ENCODE measurements around the gene ARHGEF16. TPM values are rescaled to one million over a fixed set of nuclear protein-coding genes. Genes with fewer than 3 reads are reported as not detected.

The ARHGEF16 gene
- total RNA-seq, 4 donors from 2014 or later, result 5.9 to 13.6 (median 8.4) TPM

DNA sequence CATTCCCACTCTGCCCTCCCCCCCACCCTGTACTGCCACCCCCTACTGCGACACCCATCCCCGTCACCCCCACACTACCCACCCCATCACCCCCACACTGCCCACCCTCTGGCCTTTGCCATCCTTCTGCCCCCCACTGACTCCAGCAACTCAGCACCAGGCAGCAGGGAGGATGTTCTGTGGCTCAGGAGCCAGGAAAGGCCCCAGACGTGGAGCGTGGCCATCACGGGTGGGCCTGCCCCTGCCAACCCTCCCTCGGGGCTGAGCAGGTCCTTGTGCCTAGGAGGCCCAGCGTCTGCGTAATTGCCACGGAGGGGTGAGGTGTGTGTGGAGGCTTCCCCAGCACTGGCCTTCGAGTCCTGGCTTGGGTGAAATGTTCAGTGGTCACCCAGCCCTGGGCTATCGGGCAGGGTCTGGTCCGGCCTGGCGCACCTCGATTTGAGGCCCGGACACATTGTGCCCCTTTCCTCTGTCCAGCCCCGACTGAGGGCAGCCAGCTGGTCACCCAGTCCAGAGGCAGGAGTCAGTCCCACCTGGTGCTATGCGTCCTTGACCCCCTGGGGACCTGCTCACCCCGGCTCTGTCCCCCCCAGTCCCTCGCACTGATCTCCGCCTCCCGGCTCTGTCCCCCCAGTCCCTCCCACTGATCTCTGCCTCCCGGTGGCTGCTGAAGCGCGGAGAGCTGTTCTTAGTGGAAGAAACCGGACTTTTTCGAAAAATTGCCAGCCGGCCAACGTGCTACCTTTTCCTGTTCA is 23.0 kb downstream of the ARHGEF16 start:
- no peak overlapping the region for H3K27ac ChIP-seq

DNA sequence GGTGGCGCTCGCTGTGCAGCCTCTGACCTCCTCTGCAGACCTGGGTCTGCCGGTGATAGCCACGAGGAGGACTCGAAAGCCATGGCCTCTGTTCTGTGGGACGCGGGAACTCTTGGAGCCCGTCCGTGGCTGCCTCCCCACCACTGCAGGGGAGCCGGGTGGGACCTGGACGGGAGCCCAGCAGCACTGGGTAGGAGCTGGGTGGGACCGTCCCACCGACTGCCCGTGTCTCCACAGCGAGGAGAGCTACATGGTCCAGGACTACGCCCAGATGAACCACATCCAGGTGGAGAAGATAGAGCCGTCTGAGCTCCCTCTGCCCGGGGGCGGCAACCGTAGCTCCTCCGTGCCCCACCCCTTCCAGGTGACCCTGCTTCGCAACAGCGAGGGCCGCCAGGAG is 23.7 kb downstream of the ARHGEF16 start:
- Histone ChIP-seq H3K27me3 (peaks cover 1% of the 10 kb centered on the region), H3K4me1 (peaks cover 29% of the 10 kb centered on the region), H3K27ac (no peak overlapping the region), H3K9me3 (no peaks in the 10 kb centered on the region), H3K4me3 (no peak overlapping the region), H3K36me3 (no peaks in the 10 kb centered on the region)
- no peak for DNase-seq (ENCODE audit: low spot score in 2 of 2)
- 40% methylated on average over 3 of the region's 24 CpGs for WGBS
- TF ChIP-seq EP300 (IDR thresholded peaks at IDR 0.05) (no peak), POLR2AphosphoS5 (IDR thresholded peaks at IDR 0.05) (no peak)
- TF ChIP-seq, protein P1, sequence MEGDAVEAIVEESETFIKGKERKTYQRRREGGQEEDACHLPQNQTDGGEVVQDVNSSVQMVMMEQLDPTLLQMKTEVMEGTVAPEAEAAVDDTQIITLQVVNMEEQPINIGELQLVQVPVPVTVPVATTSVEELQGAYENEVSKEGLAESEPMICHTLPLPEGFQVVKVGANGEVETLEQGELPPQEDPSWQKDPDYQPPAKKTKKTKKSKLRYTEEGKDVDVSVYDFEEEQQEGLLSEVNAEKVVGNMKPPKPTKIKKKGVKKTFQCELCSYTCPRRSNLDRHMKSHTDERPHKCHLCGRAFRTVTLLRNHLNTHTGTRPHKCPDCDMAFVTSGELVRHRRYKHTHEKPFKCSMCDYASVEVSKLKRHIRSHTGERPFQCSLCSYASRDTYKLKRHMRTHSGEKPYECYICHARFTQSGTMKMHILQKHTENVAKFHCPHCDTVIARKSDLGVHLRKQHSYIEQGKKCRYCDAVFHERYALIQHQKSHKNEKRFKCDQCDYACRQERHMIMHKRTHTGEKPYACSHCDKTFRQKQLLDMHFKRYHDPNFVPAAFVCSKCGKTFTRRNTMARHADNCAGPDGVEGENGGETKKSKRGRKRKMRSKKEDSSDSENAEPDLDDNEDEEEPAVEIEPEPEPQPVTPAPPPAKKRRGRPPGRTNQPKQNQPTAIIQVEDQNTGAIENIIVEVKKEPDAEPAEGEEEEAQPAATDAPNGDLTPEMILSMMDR (IDR thresholded peaks at IDR 0.05), result no peak

More for the DNA sequence above, 23.0 kb downstream of the ARHGEF16 start:
- H3K4me3 ChIP-seq, result no peak overlapping the region
- no peak for DNase-seq (ENCODE audit: low spot score in 2 of 2)
- WGBS, result 77% methylated on average over 16 of the region's 28 CpGs
- TF ChIP-seq EP300 (IDR thresholded peaks at IDR 0.05) (no peak), POLR2AphosphoS5 (IDR thresholded peaks at IDR 0.05) (no peak), POLR2A (IDR thresholded peaks at IDR 0.05) (no peak)
- TF ChIP-seq, protein P1 (IDR thresholded peaks at IDR 0.05), result no peak
- no peaks in the 10 kb centered on the region for H3K27me3 ChIP-seq
- no peaks in the 10 kb centered on the region for H3K9me3 ChIP-seq
- peaks cover 29% of the 10 kb centered on the region for H3K4me1 ChIP-seq
- no peaks in the 10 kb centered on the region for H3K36me3 ChIP-seq

DNA sequence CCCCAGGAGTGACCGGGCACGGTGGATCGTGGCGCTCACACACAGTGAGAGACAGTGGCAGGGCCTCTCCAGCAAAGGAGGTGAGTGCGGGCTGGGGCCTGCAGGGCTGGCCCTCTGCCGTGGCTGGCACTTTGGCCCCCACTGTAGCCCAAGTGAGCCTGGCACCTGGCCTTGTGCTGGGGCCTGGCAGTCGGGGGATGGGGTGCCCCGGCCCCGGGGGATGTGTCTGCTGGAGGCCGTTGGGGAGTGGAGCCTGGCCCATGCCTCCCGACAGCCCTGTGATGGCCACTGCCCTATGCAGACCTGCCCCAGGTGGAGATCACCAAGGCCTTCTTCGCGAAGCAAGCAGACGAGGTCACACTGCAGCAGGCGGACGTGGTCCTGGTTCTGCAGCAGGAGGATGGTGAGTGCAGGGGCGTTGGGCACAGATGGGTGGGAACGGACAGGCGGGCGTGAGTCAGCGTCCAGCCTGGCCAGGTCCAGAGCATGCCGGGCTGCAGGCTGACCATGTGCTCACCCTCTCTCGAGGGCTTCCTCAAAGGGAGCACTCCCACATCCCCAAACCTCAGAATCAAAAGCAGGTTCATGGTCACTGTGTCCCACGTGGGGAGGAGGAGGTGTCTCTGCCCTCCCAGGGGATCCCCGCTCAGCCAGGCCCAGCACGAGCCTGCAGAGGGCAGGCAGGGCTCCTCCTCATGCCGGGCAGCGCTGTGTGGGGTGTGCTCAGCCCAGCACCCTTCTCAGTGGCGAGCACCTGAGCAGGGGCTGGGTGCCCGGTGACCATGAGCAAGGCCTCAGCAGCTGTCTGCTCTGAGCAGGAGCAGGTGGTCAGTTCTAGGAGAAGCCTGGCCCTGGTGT is 25.3 kb downstream of the ARHGEF16 start:
- WGBS, result 66% methylated on average over 19 of the region's 30 CpGs
- TF ChIP-seq POLR2AphosphoS5 (IDR thresholded peaks at IDR 0.05), result no peak
- TF ChIP-seq, protein P1 (IDR thresholded peaks at IDR 0.05), result no peak
- no peak for TF ChIP-seq POLR2A (IDR thresholded peaks at IDR 0.05)
- TF ChIP-seq EP300 (IDR thresholded peaks at IDR 0.05), result no peak

DNA sequence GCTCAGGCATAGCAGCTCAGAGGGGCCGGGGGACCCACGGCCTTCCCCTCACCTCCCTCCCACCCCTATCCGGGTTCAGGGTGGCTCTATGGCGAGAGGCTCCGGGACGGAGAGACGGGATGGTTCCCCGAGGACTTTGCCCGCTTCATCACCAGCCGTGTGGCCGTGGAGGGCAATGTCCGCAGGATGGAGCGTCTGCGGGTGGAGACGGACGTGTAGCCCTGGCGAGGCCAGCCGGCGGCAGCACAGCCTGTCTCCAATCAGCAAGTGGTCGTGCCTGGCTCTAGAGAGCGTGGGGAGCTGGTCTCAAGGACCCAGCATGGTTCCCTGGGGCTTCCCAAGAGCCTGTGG is 25.9 kb downstream of the ARHGEF16 start:
- Histone ChIP-seq H3K9me3 (no peaks in the 10 kb centered on the region), H3K4me3 (no peak overlapping the region), H3K27ac (no peak overlapping the region), H3K4me1 (peaks cover 24% of the 10 kb centered on the region), H3K36me3 (no peaks in the 10 kb centered on the region), H3K27me3 (peaks cover 2% of the 10 kb centered on the region)
- WGBS, result 94% methylated on average over 15 of the region's 21 CpGs
- no peak for DNase-seq (ENCODE audit: low spot score in 2 of 2)
- TF ChIP-seq, protein P1 (IDR thresholded peaks at IDR 0.05), result no peak
- no peak for TF ChIP-seq POLR2A (IDR thresholded peaks at IDR 0.05)
- TF ChIP-seq POLR2AphosphoS5 (IDR thresholded peaks at IDR 0.05), result no peak
- no peak for TF ChIP-seq EP300 (IDR thresholded peaks at IDR 0.05)

More for the DNA sequence above, 25.3 kb downstream of the ARHGEF16 start:
- no peak for DNase-seq (ENCODE audit: low spot score in 2 of 2)
- Histone ChIP-seq H3K4me3 (no peak overlapping the region), H3K36me3 (no peaks in the 10 kb centered on the region), H3K27me3 (peaks cover 2% of the 10 kb centered on the region), H3K27ac (no peak overlapping the region), H3K4me1 (peaks cover 24% of the 10 kb centered on the region), H3K9me3 (no peaks in the 10 kb centered on the region)

DNA sequence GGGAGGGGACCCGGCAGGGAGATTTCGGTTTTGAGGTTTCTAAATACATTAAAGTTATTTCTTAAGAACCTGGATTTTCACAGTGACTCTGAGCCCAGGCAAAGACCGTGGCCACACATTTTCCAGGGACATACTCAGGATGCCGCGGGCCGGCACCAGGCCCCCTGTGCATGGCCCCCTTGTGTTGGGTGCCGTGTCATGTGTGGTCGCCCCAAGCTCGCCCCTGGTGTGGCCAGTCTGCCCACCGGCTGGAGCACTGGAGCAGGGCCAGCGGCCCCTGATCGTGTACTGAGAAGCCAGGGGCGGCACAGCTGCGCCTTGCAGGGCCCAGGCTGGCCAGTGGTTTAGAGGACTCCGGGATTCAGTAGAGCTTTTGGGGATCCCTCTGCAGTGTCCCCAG is 26.6 kb downstream of the ARHGEF16 start:
- Histone ChIP-seq H3K9me3 (no peaks in the 10 kb centered on the region), H3K4me3 (no peak overlapping the region), H3K27me3 (peaks cover 2% of the 10 kb centered on the region), H3K27ac (no peak overlapping the region), H3K36me3 (no peaks in the 10 kb centered on the region), H3K4me1 (peaks cover 24% of the 10 kb centered on the region)
- 49% methylated on average over 3 of the region's 15 CpGs for WGBS
- DNase-seq (ENCODE audit: low spot score in 2 of 2), result no peak
- TF ChIP-seq, protein P1 (IDR thresholded peaks at IDR 0.05), result no peak
- no peak for TF ChIP-seq POLR2A (IDR thresholded peaks at IDR 0.05)
- TF ChIP-seq EP300 (IDR thresholded peaks at IDR 0.05), result no peak
- no peak for TF ChIP-seq POLR2AphosphoS5 (IDR thresholded peaks at IDR 0.05)

All from suprapubic skin (tissue), 4 donors.